Measurements from ENCODE around the gene SCG5. TPM values are rescaled to one million over a fixed set of nuclear protein-coding genes. Genes with fewer than 3 reads are reported as not detected.

Gene SCG5, protein sequence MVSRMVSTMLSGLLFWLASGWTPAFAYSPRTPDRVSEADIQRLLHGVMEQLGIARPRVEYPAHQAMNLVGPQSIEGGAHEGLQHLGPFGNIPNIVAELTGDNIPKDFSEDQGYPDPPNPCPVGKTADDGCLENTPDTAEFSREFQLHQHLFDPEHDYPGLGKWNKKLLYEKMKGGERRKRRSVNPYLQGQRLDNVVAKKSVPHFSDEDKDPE
- 0.57 and 2.0 TPM in 2 replicates for total RNA-seq

DNA sequence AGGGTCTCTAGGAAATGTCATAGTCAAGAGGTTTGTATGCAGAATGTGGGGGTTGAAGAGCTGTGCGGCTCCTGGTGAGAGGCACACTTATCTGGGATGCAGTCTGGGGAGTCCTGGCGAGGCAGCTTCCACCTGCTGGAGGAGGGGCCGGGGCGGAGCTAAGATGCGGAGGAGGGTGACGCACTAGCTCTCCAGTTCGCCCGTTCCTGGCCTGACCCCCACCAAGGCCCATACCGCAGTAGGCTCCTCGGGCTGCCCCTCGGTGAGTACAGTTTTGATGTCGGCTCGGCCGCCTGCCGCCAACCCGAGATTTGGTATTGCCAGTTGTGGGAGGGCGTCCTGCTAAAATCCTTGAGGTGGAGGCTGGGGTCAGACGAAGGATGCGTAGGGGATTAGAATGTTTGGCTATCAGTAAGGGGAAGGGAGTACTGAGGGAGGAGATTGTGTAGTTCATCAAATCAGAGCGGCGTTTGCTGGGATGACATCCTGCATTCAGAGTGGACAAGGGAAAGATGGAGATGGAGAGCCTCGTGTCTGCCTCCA lies at the start of gene SCG5:
TSS of gene SCG5 (plus strand) at position 194 of the 543 bp plus-strand sequence. CDS start 1,883 bp downstream, outside the sequence.

DNA sequence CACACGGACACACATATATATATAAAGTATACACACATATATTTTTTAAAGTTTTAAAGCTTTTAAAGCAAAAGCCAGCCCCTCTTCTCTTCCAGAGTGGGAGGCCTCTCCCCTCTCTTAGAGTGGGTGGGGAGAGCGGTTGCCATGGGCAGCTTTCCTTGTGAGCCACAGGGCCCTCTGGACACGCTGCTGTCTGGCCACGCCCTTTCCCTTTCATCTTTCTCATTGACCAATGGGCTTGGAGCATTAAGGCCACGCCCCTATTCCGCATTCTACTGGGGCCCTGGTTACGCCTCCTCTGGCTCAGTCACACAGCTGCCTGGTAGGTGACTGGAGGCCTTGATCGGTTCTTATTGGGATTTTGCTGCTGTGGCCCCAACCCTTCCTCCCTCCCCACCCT lies 48.4 kb upstream of the SCG5 start, which contains the start of gene GOLGA8N:
TSS of gene GOLGA8N (plus strand) at position 306 of the 400 bp plus-strand sequence.

DNA sequence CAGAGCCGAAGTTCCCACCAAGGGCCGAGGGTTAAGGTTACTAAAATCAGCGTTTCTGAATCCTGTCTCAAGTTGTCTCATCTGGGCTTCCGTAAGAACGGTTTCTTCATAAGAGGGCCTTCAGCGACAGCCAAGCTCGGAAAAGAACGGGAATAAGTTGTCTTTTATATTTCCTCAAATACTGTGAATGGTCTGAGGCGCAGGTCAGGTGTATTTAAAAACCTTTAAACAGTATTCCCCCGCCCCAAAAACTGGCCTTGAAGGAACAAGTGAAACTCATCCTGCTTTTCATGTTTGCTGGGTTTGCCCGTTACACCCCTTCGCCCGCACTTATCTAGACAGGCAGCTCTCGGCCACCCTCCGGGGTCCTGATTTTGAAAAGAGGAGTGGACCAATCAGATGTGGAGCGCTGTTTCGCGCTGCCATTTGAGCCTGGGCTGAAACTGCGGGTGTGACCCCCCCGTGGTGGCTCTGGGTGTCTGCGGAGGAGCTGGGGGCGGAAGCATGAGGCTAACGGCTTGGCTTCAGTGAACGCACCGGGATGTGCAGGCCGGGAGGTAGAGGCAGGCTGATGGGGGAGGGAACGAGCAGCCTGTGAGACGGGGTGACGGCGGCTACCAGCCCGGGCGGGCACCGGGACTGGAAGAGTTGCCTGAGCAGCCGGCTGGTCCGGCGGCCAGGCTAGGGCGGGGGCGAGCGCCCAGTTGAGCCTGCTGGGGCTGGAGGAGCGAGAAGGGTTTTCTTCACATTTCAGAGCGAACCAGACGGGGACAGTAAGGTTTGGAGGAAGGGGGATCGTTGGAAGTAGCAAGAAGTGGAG lies 26.2 kb upstream of the SCG5 start, which contains the start of gene ARHGAP11A:
TSS of gene ARHGAP11A (plus strand) at position 454 of the 820 bp plus-strand sequence. CDS start 708 bp downstream, outside the sequence.

DNA sequence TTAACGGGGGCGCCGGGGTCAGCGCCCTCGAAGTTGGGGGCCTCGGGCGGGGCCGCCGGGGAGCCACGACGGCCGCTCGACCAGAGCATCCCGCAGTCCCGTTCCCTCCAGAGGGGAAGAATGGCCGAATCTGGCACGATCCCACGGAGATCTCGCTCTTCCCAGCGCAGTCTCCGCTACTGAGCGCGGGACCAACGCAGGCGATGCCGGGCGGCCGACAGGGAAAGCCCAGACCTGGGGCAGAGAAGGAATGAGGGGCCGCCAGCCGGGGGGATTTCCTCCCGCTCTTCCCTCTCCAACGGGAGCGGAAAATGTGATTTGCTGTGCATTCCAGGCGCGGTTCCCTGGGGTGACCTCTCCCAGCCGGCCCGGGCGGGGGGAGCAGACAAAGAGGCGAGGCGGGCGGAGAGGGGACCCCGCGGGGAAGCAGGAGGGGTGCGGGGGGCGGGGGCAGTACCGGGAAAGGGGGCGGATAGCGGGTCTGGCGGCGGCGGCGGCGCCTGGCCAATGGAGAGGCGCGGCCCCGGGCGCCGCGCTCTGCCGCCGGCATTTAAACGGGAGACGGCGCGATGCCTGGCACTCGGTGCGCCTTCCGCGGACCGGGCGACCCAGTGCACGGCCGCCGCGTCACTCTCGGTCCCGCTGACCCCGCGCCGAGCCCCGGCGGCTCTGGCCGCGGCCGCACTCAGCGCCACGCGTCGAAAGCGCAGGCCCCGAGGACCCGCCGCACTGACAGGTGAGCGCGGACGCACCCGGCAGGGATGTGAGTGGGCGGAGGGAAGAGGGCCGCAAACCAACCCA lies 76.1 kb downstream of the SCG5 start, which contains the start of gene GREM1:
TSS of gene GREM1 (plus strand) at position 579 of the 801 bp plus-strand sequence. CDS start 12,687 bp downstream, outside the sequence.

Small RNAs within 50 kb of the gene (small RNA-seq; reads per million reads assigned to genes)
- not detected for gene RN7SL286P

Other genes with a start within 250 kb of the SCG5 start
- 0.48 and 0.65 TPM in 2 replicates for gene GOLGA8K, start 238.4 kb upstream of the SCG5 start, total RNA-seq
- 0.67 TPM in 1 of 2 replicates, not detected in the other for gene GOLGA8O, start 186.1 kb upstream of the SCG5 start, total RNA-seq
- gene GOLGA8N, start 48.3 kb upstream of the SCG5 start, total RNA-seq, result 1.3 and 1.8 TPM in 2 replicates
- 10.8 and 22.8 TPM in 2 replicates for gene ARHGAP11A, start 26.2 kb upstream of the SCG5 start, total RNA-seq
- 0.98 and 1.4 TPM in 2 replicates for gene GREM1, start 76.3 kb downstream of the SCG5 start, total RNA-seq

Measured in vein endothelial cell (primary cell).